ENCODE data around the gene BDNF.

- no peak for TF ChIP-seq CTCF (IDR thresholded peaks at IDR 0.05)
- no peak for TF ChIP-seq POLR2AphosphoS5 (IDR thresholded peaks at IDR 0.05; ENCODE audit: insufficient read depth in 1 of 2, low read depth in 1 of 2)
- TF ChIP-seq POLR2A (IDR thresholded peaks at IDR 0.05), result no peak
Observed at GRCh38 chr11:27705873-27706820, 5.9 kb upstream of the BDNF start.
